IMR-90 (cell line): Measurements from ENCODE around the gene OTUD7B. TPM values are rescaled to one million over a fixed set of nuclear protein-coding genes. Genes with fewer than 3 reads are reported as not detected.

ENCODE experiments used
- ATAC-seq: fragments of 200-7000 bp; cut with Tn5 transposase; 2 replicates; pipeline ENCODE4 v1.9.1; 2020; ENCODE audit warnings: low read depth, mild to moderate bottlenecking, moderate library complexity
- BruUV-seq: library from RNA; stranded (reverse); fragments of 400-500 nt; replicated peaks from 2 replicates; lab custom pipeline; 2021; lab: Mats Ljungman, UMichigan
- CTCF ChIA-PET: fragments of 300-600 bp; formaldehyde crosslinking; extraction: SDS; loops from one replicate; lab custom pipeline; 2021; ENCODE audit warnings: antibody characterized with exemption; lab: Yijun Ruan, JAX
- POLR2A ChIA-PET: fragments of 300-600 bp; sonication (Branson Sonifier 250); formaldehyde crosslinking; loops from one replicate; lab custom pipeline; 2022; ENCODE audit warnings: antibody characterized with exemption; ENCODE audit not compliant: unreplicated experiment; lab: Charles Lee
- DNase-seq: peaks from one replicate; pipeline ENCODE4 v3.0.0; 2013
- H2AFZ ChIP-seq: replicated peaks from 2 replicates; pipeline ENCODE3; 2013; ENCODE audit warnings: low read length, mild to moderate bottlenecking; ENCODE audit not compliant: poor library complexity
- H2AK5ac ChIP-seq: 2 replicates; pipeline ENCODE4 v1.6.1; 2013; ENCODE audit warnings: low read depth, low read length, inconsistent platforms
- H2AK9ac ChIP-seq: replicated peaks from 2 replicates; pipeline ENCODE3; 2013; ENCODE audit warnings: mild to moderate bottlenecking, low read depth, low read length, moderate library complexity; ENCODE audit not compliant: poor library complexity
- H2BK120ac ChIP-seq: 2 replicates; pipeline ENCODE4 v1.6.1; 2013; ENCODE audit warnings: low read depth, low read length, inconsistent platforms
- H2BK15ac ChIP-seq: 3 replicates; pipeline ENCODE4 v1.6.1; 2013; ENCODE audit warnings: low read depth, low read length, inconsistent platforms
- H2BK20ac ChIP-seq: 2 replicates; pipeline ENCODE4 v1.6.1; 2013; ENCODE audit warnings: low read depth, mild to moderate bottlenecking, inconsistent platforms, low read length, moderate library complexity
- H2BK5ac ChIP-seq: 2 replicates; pipeline ENCODE4 v1.6.1; 2013; ENCODE audit warnings: mild to moderate bottlenecking, low read depth, low read length, inconsistent platforms; ENCODE audit not compliant: poor library complexity, severe bottlenecking
- H3K14ac ChIP-seq: replicated peaks from 2 replicates; pipeline ENCODE4 v1.6.1; 2013; ENCODE audit warnings: low read depth, low read length, inconsistent platforms
- H3K18ac ChIP-seq: 2 replicates; pipeline ENCODE4 v1.6.1; 2013; ENCODE audit warnings: low read depth, low read length, control low read depth
- H3K23ac ChIP-seq: 2 replicates; pipeline ENCODE4 v1.6.1; 2013; ENCODE audit warnings: low read depth, low read length, inconsistent platforms
- H3K27ac ChIP-seq: 2 replicates; pipeline ENCODE4 v1.5.1; 2013; ENCODE audit warnings: mild to moderate bottlenecking, control low read depth, low read length; ENCODE audit not compliant: insufficient read depth
- H3K27me3 ChIP-seq: 2 replicates; pipeline ENCODE4 v1.6.1; 2013; ENCODE audit warnings: low read length; ENCODE audit not compliant: control insufficient read depth, insufficient read depth
- H3K36me3 ChIP-seq: 2 replicates; pipeline ENCODE4 v1.6.1; 2013; ENCODE audit warnings: low read length, mixed read lengths; ENCODE audit not compliant: control insufficient read depth, insufficient read depth
- H3K4ac ChIP-seq: 2 replicates; pipeline ENCODE4 v1.6.1; 2013; ENCODE audit warnings: low read depth, low read length, inconsistent platforms
- H3K4me1 ChIP-seq: 2 replicates; pipeline ENCODE4 v1.6.1; 2013; ENCODE audit warnings: low read length, mixed read lengths; ENCODE audit not compliant: control insufficient read depth, insufficient read depth
- H3K4me2 ChIP-seq: 2 replicates; pipeline ENCODE4 v1.6.1; 2013; ENCODE audit warnings: low read depth, mild to moderate bottlenecking, control low read depth, low read length, moderate library complexity
- H3K4me3 ChIP-seq: 2 replicates; pipeline ENCODE4 v1.5.1; 2013; ENCODE audit warnings: low read depth, mild to moderate bottlenecking, control low read depth, low read length, moderate library complexity; ENCODE audit not compliant: insufficient read depth
- H3K56ac ChIP-seq: 2 replicates; pipeline ENCODE4 v1.6.1; 2013; ENCODE audit warnings: low read length, inconsistent platforms; ENCODE audit not compliant: insufficient read depth; ENCODE audit errors: extremely low read depth
- H3K79me1 ChIP-seq, 2 experiments: 2 replicates each; pipeline ENCODE4 v1.6.1; 2013; ENCODE audit warnings: low read length in 2 of 2, inconsistent platforms in 1 of 2, low read depth in 1 of 2
- H3K9ac ChIP-seq: 2 replicates; pipeline ENCODE4 v1.6.1; 2013; ENCODE audit warnings: low read depth, low read length, control low read depth
- H3K9me1 ChIP-seq: 2 replicates; pipeline ENCODE4 v1.6.1; 2013; ENCODE audit warnings: low read length, inconsistent platforms; ENCODE audit not compliant: insufficient read depth
- H3K9me3 ChIP-seq: 2 replicates; pipeline ENCODE4 v1.6.1; 2013; ENCODE audit warnings: low read length; ENCODE audit not compliant: control insufficient read depth, insufficient read depth
- H4K20me1 ChIP-seq: 2 replicates; pipeline ENCODE4 v1.6.1; 2013; ENCODE audit warnings: low read length, inconsistent platforms; ENCODE audit not compliant: insufficient read depth
- H4K5ac ChIP-seq: 2 replicates; pipeline ENCODE4 v1.6.1; 2013; ENCODE audit warnings: mild to moderate bottlenecking, low read depth, low read length, control low read depth
- H4K8ac ChIP-seq, 2 experiments: 2 replicates each; pipeline ENCODE4 v1.6.1; 2013; ENCODE audit warnings: low read depth in 2 of 2, low read length in 2 of 2, control low read depth in 1 of 2, inconsistent platforms in 1 of 2
- H4K91ac ChIP-seq: 2 replicates; pipeline ENCODE4 v1.6.1; 2013; ENCODE audit warnings: low read depth, low read length, inconsistent platforms; ENCODE audit not compliant: insufficient read depth
- BHLHE40 ChIP-seq: fragments of 150-350 bp; IDR thresholded peaks from 2 replicates; pipeline ENCODE4 v1.6.1; 2016; ENCODE audit warnings: mild to moderate bottlenecking, low read depth, low read length
- MAFK ChIP-seq: IDR thresholded peaks from 2 replicates; pipeline ENCODE4 v1.6.1; 2012; ENCODE audit warnings: low read depth, low read length, improper control_type of control experiment
- NFE2L2 ChIP-seq: fragments of 150-350 bp; IDR thresholded peaks from 2 replicates; pipeline ENCODE4 v1.6.1; 2016; ENCODE audit warnings: low read depth, mild to moderate bottlenecking, low read length
- POLR2A ChIP-seq: IDR thresholded peaks from 2 replicates; pipeline ENCODE4 v1.6.1; 2012; ENCODE audit warnings: mild to moderate bottlenecking, low read depth, low read length
- RFX5 ChIP-seq: IDR thresholded peaks from 2 replicates; pipeline ENCODE4 v1.8.0; 2012; ENCODE audit warnings: low read depth, mild to moderate bottlenecking, low read length, moderate library complexity
- WGBS, 2 experiments: methylation state at CpG; one replicate each; pipeline versions ENCODE4 v1.1.5 to v1.1.7; 2013; ENCODE audit warnings: missing lambda C conversion rate in 2 of 2; ENCODE audit not compliant: insufficient read length in 1 of 2; ENCODE audit errors: extremely low coverage in 2 of 2; 5-methylcytosine and 5-hydroxymethylcytosine counted together
- dilution Hi-C: fragments of 300-500 bp; cut with HindIII; formaldehyde crosslinking; loops from one replicate; pipeline ENCODE4 v1.14.3; 2018; ENCODE audit warnings: low sequenced_read_pairs; ENCODE audit not compliant: unreplicated experiment
- in situ Hi-C: fragments of 300-500 bp; cut with MboI; formaldehyde crosslinking; loops from 3 replicates; pipeline ENCODE4 v1.14.3; 2019; ENCODE audit warnings: low sequenced_read_pairs, inconsistent platforms, mixed read lengths
- intact Hi-C: fragments of 100-400 bp; cut with micrococcal nuclease; formaldehyde crosslinking; loops from 2 replicates; pipeline ENCODE4 v1.10.0; 2022
- polyA plus RNA-seq, 3 experiments: library from polyadenylated mRNA; depleted of rRNA; stranded (reverse); fragments of >200 nt; gene quantifications; 2 replicates each; pipeline ENCODE4 v1.2.3, GENCODE V29; 2012; ENCODE audit warnings: low replicate concordance in 1 of 3
- total RNA-seq: library from RNA; depleted of rRNA; stranded (reverse); fragments of >200 nt; gene quantifications from 2 replicates; pipeline ENCODE4 v1.2.3, GENCODE V29; 2012
- TF ChIP-seq, protein P1 (sequence below): fragments of 150-350 bp; IDR thresholded peaks from 2 replicates; pipeline ENCODE4 v1.6.1; 2017; ENCODE audit warnings: mild to moderate bottlenecking, antibody characterized with exemption, low read length, low read depth

The OTUD7B gene
- total and polyA plus RNA-seq, 2 of the 4 experiments (the other 2 are of a cell fraction) = 7.5 to 18.6 TPM

DNA sequence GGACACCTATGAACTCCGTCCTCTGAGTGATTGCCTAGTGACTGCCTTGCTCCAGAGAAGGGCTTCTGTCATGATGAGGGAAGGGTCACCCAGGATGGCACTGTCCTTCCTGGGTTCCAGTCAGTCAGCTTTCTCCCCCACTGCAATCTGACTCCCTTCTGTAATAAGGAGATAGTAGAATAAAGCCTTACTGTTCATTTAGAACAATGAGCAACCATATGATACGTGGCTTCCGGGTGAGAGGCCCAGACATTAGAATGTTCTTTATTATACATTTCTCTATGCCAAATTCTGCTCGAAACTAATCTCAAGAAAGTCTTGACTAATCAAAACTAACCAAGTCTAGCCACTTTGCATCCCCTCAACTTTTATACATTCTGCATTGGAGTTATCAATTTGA lies 65.3 kb downstream of the OTUD7B start:
- Histone ChIP-seq H2AK9ac (no peak overlapping the region), H3K18ac (no peak overlapping the region), H3K27ac (no peak overlapping the region), H3K4me2 (no peak overlapping the region), H3K9me1 (peaks cover 3% of the 10 kb centered on the region), H3K27me3 (no peaks in the 10 kb centered on the region), H2BK5ac (no peak overlapping the region), H3K14ac (no peak overlapping the region), H2BK15ac (no peak overlapping the region), H3K79me1 (peaks cover 3 to 9% of the 10 kb centered on the region in 2 experiments), H3K4me1 (no peaks in the 10 kb centered on the region), H4K5ac (no peak overlapping the region), H2AFZ (no peak overlapping the region), H3K9me3 (no peaks in the 10 kb centered on the region), H3K4me3 (no peak overlapping the region), H2BK120ac (no peak overlapping the region), H4K20me1 (no peaks in the 10 kb centered on the region), H3K23ac (no peak overlapping the region), H3K4ac (no peak overlapping the region), H3K36me3 (peaks cover 50% of the 10 kb centered on the region), H2BK20ac (no peak overlapping the region), H3K56ac (no peak overlapping the region), H4K91ac (no peak overlapping the region), H3K9ac (no peak overlapping the region), H4K8ac (no peak overlapping the region), H2AK5ac (no peak overlapping the region)
- TF ChIP-seq, protein P1, sequence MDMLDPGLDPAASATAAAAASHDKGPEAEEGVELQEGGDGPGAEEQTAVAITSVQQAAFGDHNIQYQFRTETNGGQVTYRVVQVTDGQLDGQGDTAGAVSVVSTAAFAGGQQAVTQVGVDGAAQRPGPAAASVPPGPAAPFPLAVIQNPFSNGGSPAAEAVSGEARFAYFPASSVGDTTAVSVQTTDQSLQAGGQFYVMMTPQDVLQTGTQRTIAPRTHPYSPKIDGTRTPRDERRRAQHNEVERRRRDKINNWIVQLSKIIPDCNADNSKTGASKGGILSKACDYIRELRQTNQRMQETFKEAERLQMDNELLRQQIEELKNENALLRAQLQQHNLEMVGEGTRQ = no peak
- TF ChIP-seq BHLHE40 (no peak), NFE2L2 (no peak), RFX5 (no peak), MAFK (no peak), POLR2A (no peak)
- ATAC-seq = no peak
- ChIA-PET CTCF (no interaction called here), POLR2A (no interaction called here)
- in situ Hi-C loops (no loop called here), intact Hi-C loops (loop anchor here (10.0 kb wide), 1 partner anchor 840 kb away; no protein-coding TSS in a partner anchor), dilution Hi-C loops (no loop called here)
- DNase-seq = no peak
- no CpG with 5 or more reads among the region's 4 CpGs for WGBS, 2 experiments
- no TSS peak for BruUV-seq
